Inflammatory macrophage treated with lipopolysaccharide for 1 hour (primary cell): ENCODE measurements around the gene PHEX.

Source experiments
- DNase-seq, 2 donors: peaks; one replicate each; pipeline ENCODE4 v3.0.0-alpha.2; 2020 to 2022

PHEX gene

GRCh38 chrX:22159071-22159470, 126.9 kb downstream of the PHEX start:
- DNase-seq, result no peak

GRCh38 chrX:22163326-22163725, 131.2 kb downstream of the PHEX start:
- DNase-seq, result no peak

- no peak for DNase-seq
These were observed 132.8 kb downstream of the PHEX start for GRCh38 chrX:22164770-22165388.

- DNase-seq, result no peak
These were observed 133.8 kb downstream of the PHEX start for GRCh38 chrX:22165732-22166457.

DNA sequence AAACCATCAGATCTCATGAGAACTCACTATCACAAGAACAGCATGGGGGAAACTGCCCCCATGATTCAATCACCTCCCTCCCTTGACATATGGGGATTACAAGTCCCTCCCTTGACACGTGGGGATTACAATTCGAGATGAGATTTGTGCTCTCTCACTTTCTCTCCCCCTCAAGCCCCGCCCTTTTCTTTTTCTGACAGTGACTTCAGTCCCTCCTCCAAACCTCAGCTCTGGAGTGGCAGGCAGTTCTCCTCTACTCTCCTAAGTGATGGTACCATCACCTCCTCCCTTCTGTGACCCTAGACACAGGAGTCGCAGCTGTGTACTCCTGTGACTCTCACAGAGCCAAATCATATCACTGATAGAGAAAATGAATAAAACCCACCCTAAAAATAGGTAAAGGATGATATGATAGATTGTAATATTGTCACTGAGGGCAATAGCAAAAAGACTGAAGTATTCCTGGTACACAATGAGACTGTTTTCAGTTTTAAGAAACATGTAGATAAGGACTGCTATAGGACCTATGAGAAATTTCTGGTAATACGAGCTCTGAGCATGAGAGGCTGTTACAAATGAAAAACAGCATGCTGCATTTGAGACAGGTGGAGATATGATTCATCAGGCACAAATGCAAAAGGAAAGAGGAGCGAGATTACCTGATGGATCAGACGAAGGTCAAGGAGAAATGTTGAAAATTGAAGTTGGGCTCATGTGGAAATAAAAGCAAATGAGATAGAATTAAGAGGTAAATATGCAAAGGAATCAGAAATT, 139.3 kb downstream of the PHEX start:
- no peak for DNase-seq

DNA sequence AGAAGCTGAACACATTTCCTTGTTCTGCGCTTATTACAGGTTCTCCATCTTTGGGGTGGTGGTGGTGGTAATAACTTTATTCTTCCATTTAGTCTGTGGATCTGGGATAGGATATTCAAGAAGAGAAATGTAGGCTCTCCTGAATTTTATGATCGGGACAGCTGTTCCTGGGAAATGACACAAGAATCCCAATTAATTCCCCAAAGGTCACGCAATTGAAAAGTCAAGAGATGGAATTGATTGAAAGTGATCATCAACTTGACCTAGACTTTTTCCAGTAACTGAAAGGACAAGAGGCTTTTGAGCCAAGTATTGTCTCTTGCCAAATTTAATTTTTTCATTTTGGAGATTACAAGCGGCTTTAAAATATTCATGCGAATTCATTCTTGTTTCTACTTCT, 141.8 kb downstream of the PHEX start:
- DNase-seq, result no peak

GRCh38 chrX:22177950-22178515, 145.9 kb downstream of the PHEX start:
- DNase-seq, result no peak

DNA sequence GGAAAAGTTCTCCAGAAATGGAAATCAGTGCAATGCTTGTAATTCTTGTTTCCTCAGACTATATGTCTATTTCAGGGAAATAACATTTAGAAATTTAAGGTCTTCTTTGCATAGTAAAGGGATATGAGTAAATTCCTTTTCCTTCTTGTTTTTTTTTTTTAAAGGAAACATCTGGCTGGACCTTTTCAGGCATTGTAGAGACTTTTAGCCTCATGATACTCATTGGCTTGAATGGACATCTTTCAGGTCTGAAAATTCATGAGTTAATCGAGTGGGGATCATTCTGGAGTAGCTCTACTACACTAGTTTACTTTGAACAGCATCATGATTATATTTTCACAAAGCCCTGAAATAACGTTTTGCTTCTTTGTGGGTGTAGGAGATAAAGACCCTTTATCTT, 152.0 kb downstream of the PHEX start:
- DNase-seq, result no peak

GRCh38 chrX:22186165-22186564, 154.0 kb downstream of the PHEX start:
- DNase-seq, result no peak

DNA sequence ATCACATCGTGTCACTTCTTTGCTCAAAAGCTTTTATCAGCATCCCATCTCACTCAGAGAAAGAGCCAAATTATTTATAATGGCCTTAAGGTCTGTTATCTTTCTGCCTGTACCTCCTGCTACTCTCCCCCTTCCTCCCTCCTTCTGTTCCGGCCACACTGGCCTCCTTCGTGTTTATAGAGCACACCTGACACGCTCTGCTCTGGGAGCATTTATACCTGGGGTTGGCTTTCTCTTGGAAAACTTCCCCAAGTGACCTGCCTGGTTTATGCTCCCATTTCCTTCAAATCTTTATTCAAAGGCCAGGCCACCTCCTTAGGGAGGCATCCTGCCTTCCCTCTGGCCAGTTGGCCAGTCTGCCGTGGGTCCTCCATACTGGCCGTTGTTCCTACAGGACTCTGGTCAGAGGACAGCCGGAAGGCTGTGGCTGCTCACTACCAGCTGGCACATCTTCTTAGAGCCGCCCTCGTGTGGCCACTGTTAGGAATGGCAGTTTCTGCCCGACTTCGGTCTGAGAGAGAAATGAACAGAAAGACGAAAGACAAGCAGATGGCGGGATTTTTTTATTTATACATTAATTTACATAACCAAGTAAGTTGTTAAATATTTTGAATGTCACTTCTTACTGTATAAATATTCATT, 160.4 kb downstream of the PHEX start:
- DNase-seq, result peak; percentile 15 to 61

DNA sequence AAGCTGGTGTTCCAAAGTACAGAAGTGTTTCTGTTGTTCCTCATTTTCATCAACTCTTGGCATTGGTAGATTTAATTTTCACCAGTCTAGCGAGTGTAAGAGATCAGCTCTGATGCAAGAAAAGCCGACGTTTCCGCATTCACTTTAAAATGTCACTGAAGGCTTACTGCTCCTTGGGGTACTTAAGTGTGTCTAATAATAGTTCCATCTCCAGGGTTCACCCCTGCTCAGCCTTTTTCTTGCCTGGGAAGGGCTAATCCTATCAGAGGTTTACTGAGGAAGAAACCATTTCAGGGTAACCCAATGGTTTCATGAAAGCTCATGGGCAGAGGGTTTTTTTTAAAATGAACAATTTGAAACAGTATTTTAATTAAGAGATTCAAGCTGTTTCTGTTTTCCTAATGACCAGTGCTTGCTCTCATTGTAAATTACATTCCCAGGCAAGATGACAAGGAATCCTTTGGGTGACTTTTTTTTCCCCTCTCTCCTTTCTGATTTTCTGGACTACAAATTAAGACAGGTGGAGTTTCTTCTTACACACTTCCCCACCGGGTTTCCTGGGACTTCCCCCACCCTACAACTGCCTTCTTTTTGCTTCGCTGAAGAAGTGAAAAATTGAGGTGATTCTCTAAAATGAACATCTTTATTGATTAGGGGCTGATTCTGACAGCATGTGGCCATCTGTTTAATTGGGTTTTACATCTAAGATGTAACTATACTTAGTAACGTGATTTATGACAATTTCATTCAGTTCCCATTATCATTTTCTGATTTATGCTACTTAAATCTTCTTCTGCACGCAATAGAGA, 161.9 kb downstream of the PHEX start:
- no peak for DNase-seq

GRCh38 chrX:22194660-22194945, 162.5 kb downstream of the PHEX start:
- no peak for DNase-seq

- no peak for DNase-seq
These were observed 164.0 kb downstream of the PHEX start for GRCh38 chrX:22196149-22196548.

GRCh38 chrX:22202251-22202650, 170.1 kb downstream of the PHEX start:
- no peak for DNase-seq

DNA sequence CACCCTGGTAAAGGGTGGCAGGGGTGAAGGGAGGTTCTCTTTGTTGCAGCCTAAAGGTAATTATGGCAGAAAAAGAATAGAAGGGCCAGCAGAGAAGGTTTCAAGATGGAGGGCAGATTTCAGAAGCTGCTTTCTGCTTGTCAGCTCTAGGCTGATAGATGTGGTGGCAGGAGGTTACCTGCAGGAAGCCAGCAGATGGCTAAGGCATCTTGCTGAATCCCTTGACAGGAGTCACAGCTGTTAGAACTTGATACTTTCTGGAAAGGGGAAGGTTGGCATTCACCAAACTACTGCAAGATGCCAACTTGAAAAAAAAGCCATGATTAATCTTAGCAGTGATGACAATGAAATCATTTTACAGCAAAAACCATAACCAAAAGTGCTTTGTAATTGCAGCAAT, 171.1 kb downstream of the PHEX start:
- DNase-seq, result no peak

DNA sequence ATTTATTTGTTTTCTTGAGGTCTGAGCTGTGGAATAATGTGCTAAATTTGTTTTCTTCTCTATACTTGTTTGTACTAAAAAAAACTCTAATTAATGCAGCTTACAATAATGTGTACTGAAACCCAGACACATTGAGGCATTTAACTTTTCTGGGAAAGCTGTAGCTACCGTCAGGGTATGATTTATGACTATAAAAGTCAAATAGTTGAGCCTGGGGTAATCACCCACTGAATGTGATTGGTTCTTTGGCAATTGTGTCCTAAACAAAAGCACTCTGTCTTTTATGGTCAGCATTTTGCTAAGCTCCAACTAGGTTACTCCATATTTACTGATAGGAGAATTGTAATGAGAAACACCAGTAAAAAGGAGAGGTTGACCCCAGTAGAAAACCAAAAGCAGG, 174.7 kb downstream of the PHEX start:
- no peak for DNase-seq

- no peak for DNase-seq
These were observed 188.8 kb downstream of the PHEX start for GRCh38 chrX:22220941-22221340.

DNA sequence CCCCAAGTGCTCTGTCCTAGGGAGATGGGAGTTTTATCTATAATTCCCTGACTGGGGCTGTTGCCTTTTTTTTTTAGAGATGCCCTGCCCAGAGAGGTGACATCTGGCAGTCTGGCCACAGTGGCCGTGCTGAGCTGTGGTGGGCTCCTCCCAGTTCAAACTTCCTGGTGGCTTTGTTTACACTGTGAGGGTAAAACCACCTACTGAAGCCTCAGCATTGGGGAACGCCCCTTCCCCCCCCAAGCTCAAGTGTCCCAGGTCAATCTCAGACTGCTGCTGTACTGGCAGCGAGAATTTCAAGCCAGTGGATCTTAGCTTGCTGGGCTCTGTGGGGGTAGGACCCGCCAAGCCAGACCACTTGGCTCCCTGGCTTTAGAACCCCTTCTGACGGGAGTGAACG, 202.3 kb downstream of the PHEX start:
- DNase-seq, result no peak

DNA sequence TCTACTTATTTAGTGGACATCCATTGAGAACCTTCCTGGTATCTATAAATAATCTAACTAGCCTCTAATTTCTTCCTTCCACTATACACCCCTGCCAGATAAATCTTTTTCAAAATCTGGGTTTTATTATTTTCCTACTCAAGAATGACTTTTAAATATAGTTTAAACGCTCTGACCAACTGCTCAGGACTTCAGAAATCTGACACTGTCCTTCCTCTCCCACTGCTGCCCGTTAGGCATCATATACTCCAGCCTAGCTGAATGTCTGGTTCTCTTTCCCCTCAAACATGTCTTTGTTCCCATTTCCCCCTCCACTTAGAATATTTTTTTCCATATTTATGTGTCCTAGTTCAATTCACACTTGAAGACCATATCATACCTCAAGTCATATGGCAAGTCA, 205.4 kb downstream of the PHEX start:
- DNase-seq, result no peak

GRCh38 chrX:22246620-22247019, 214.5 kb downstream of the PHEX start:
- DNase-seq, result no peak

DNA sequence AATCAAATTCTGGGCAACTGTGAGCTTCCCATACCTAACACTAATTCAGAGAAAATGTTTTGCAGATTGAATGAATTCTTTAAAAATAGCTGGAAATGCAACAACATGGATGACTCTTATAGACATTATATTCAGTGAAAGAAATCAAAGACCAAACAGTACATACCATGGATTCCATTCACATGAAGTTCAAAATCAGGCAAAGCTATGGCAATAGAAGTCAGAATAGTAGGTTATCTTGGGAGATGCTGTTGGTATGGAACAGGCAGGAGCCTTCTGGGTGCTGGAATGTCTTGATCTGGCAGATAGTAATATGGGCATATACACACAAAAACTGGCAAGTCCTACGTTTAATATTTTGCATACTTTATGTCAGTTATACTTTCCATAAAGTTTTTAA, 215.0 kb downstream of the PHEX start:
- no peak for DNase-seq

- no peak for DNase-seq
These were observed 216.3 kb downstream of the PHEX start for GRCh38 chrX:22248401-22248800.

DNA sequence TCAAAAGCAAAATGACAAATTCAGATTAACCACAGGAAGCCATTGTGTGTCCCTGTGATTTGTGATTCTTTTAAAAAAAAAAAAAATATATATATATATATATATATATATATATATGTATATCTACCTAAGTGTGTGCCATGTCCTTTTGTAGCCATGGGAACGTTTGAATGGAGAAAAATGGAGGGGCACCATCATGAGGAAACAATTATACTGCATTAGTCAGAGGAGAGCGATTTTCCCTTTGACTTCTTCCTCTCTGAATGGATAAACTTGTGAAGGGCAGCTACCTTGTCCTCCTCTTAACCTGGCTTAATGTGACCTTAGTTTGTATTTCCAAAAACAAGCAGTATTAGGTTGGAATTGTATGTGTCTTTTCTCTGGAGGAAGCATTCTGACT, 217.2 kb downstream of the PHEX start:
- no peak for DNase-seq
